Left ventricle myocardium inferior (tissue), 1 donor: ENCODE results near the gene TPPP2. TPM values are rescaled to one million over a fixed set of nuclear protein-coding genes. Genes with fewer than 3 reads are reported as not detected.

Source experiments
- DNase-seq: peaks from one replicate; pipeline ENCODE4 v3.0.0-alpha.2; 2020
- H3K27ac ChIP-seq: fragments of 200-600 bp; replicated peaks from 2 replicates; pipeline ENCODE4 v1.8.0; 2021
- H3K27me3 ChIP-seq: fragments of 200-600 bp; 2 replicates; pipeline ENCODE4 v1.8.0; 2021; ENCODE audit warnings: low read depth
- H3K36me3 ChIP-seq: fragments of 200-600 bp; 2 replicates; pipeline ENCODE4 v1.8.0; 2021
- H3K4me1 ChIP-seq: fragments of 200-600 bp; 2 replicates; pipeline ENCODE4 v1.8.0; 2021
- H3K4me3 ChIP-seq: fragments of 200-600 bp; 2 replicates; pipeline ENCODE4 v1.8.0; 2021; ENCODE audit warnings: mild to moderate bottlenecking, moderate library complexity
- H3K9me3 ChIP-seq: fragments of 200-600 bp; replicated peaks from 2 replicates; pipeline ENCODE4 v1.8.0; 2021
- CTCF ChIP-seq: fragments of 200-600 bp; IDR thresholded peaks from 2 replicates; pipeline ENCODE4 v1.8.0; 2021; ENCODE audit warnings: antibody characterized with exemption, mild to moderate bottlenecking, borderline replicate concordance
- intact Hi-C: fragments of 100-400 bp; cut with micrococcal nuclease; formaldehyde crosslinking; loops from one replicate; pipeline ENCODE4 v1.11.0; 2022
- total RNA-seq: library from RNA; stranded (reverse); fragmentation: NEBNext Ultra II Directional; extraction: Animal tissue kit (Norgen Biotek cat#: 25700); gene quantifications from one replicate; pipeline ENCODE4 v1.2.1, GENCODE V29; 2021
- donor health status: DM: no; HTN: yes; CAD: no; lungs with severe emphysema.

Gene TPPP2
- total RNA-seq, 1 donor from 2014 or later: 1.6 TPM

- Histone ChIP-seq H3K4me1 (peaks cover 33% of the 10 kb centered on the region), H3K36me3 (peaks cover 28% of the 10 kb centered on the region), H3K27me3 (no peaks in the 10 kb centered on the region), H3K27ac (peak overlapping the region; percentile 92), H3K4me3 (peak overlapping the region; percentile 90), H3K9me3 (no peaks in the 10 kb centered on the region)
- intact Hi-C loops: no loop called here
- TF ChIP-seq CTCF: no peak
- no peak for DNase-seq
These were observed 41.1 kb upstream of the TPPP2 start for GRCh38 chr14:20988717-20989470.

GRCh38 chr14:20989471-20989786 is 40.6 kb upstream of the TPPP2 start:
- Histone ChIP-seq H3K36me3 (peaks cover 33% of the 10 kb centered on the region), H3K27me3 (no peaks in the 10 kb centered on the region), H3K4me3 (peak overlapping the region; percentile 90), H3K27ac (peak overlapping the region; percentile 92), H3K4me1 (peaks cover 33% of the 10 kb centered on the region), H3K9me3 (no peaks in the 10 kb centered on the region)
- no peak for DNase-seq
- TF ChIP-seq CTCF: no peak
- intact Hi-C loops: no loop called here

GRCh38 chr14:20989787-20990600 is 40.0 kb upstream of the TPPP2 start, which contains the start of gene METTL17:
METTL17 (plus strand) TSS chr14:20989980; CDS start chr14:20990003, 23 bp downstream.
- no peaks in the 10 kb centered on the region for H3K9me3 ChIP-seq
- peak; percentile 88 for DNase-seq
- peak within 1 kb of the TSS; percentile 90 for H3K4me3 ChIP-seq
- H3K4me1 ChIP-seq: peaks cover 33% of the 10 kb centered on the region
- no peaks in the 10 kb centered on the region for H3K27me3 ChIP-seq
- H3K36me3 ChIP-seq: peaks cover 39% of the 10 kb centered on the region
- peak within 1 kb of the TSS; percentile 92 for H3K27ac ChIP-seq
- intact Hi-C loops: no loop called here
- TF ChIP-seq CTCF: peak; percentile 25

GRCh38 chr14:20996521-20996920 is 33.5 kb upstream of the TPPP2 start:
- no peak for DNase-seq
- no peaks in the 10 kb centered on the region for H3K9me3 ChIP-seq
- peaks cover 60% of the 10 kb centered on the region for H3K36me3 ChIP-seq
- peaks cover 6% of the 10 kb centered on the region for H3K4me1 ChIP-seq
- intact Hi-C loops: no loop called here
- no peak overlapping the region for H3K27ac ChIP-seq
- no peak for TF ChIP-seq CTCF
- no peaks in the 10 kb centered on the region for H3K27me3 ChIP-seq
- H3K4me3 ChIP-seq: no peak overlapping the region

GRCh38 chr14:20997115-20997514 is 32.9 kb upstream of the TPPP2 start:
- no peak for TF ChIP-seq CTCF
- intact Hi-C loops: no loop called here
- peaks cover 54% of the 10 kb centered on the region for H3K36me3 ChIP-seq
- no peak overlapping the region for H3K27ac ChIP-seq
- no peak overlapping the region for H3K4me3 ChIP-seq
- H3K27me3 ChIP-seq: no peaks in the 10 kb centered on the region
- no peak for DNase-seq
- H3K9me3 ChIP-seq: no peaks in the 10 kb centered on the region
- peaks cover under 1% of the 10 kb centered on the region for H3K4me1 ChIP-seq
